GM13977 (cell line): Measurements from ENCODE around the gene CCL24.
"Not testable (repeated sequence)": the region's sequence is repeated elsewhere in the genome, so short reads cannot be mapped to it uniquely, and the experiment has no call there.

Source experiments
- DNase-seq: peaks from one replicate; pipeline ENCODE4 v3.0.0; 2012; ENCODE audit warnings: low spot score
- in situ Hi-C: fragments of 300-500 bp; cut with MboI; formaldehyde crosslinking; loops from one replicate; pipeline ENCODE4 v1.12.0; 2022; ENCODE audit warnings: low sequenced_read_pairs, low pct_unique_long_range_greater_than_20kb, mixed read lengths, inconsistent platforms; ENCODE audit not compliant: unreplicated experiment
- TF ChIP-seq, protein P1 (sequence below): IDR thresholded peaks from 2 replicates; pipeline ENCODE4 v1.5.1; 2012; ENCODE audit warnings: mild to moderate bottlenecking, control low read depth; ENCODE audit not compliant: insufficient read depth; ENCODE audit errors: extremely low read depth, missing control alignments

CCL24 gene

DNA sequence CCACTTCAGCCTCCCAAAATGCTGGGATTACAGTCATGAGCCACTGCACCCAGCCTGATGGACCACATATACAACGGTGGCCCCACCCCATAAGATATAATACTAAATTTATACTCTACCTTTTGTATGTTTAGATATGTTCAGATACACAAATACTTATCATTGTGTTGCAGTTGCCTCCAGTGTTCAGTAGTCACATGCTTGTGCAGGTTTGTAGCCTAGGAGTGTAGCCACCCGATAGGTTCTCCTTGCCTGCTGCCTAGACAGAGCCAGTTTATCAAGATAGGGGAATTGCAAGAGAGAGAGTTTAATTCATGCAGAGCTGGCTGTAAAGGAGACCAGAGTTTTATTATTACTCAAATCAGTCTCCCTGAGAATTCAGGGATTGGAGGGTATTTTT is 9.6 kb downstream of the CCL24 start:
- no peak for DNase-seq
- in situ Hi-C loops = no loop called here
- TF ChIP-seq, protein P1, sequence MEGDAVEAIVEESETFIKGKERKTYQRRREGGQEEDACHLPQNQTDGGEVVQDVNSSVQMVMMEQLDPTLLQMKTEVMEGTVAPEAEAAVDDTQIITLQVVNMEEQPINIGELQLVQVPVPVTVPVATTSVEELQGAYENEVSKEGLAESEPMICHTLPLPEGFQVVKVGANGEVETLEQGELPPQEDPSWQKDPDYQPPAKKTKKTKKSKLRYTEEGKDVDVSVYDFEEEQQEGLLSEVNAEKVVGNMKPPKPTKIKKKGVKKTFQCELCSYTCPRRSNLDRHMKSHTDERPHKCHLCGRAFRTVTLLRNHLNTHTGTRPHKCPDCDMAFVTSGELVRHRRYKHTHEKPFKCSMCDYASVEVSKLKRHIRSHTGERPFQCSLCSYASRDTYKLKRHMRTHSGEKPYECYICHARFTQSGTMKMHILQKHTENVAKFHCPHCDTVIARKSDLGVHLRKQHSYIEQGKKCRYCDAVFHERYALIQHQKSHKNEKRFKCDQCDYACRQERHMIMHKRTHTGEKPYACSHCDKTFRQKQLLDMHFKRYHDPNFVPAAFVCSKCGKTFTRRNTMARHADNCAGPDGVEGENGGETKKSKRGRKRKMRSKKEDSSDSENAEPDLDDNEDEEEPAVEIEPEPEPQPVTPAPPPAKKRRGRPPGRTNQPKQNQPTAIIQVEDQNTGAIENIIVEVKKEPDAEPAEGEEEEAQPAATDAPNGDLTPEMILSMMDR = no peak

DNA sequence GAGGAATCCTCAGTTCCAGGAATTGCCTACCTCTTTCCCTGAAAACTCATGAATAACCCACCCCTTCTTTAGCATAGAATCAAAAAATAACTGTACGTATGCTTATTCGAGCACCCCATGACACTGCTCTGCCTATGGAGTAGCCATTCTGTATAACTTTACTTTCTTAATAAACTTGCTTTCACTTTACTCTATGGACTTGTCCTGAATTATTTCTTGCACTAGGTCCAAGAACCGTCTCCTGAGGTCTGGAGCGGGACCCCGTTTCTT is 11.1 kb downstream of the CCL24 start:
- DNase-seq = no peak
- in situ Hi-C loops = no loop called here
- TF ChIP-seq, protein P1 = no peak

DNA sequence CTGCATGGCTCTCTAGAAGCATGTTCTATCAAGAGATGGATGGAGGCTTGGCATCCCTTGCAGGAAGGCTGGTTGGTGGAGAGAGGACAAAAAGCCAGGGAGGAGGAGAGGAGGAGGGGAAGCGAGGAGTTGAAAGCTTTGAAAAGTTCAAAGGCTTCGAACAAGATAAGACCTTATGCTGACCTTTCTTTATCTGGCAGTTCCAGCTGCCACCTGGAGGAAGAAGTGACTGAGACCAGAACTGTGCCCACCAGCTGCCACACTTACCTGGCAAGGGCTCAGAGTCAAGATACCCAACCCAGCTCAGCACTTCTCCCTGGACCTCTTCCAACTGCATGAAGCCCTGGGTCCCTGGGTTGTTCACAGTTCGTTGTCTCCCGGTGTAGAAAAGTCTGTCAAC is 14.8 kb downstream of the CCL24 start:
- in situ Hi-C loops = no loop called here
- TF ChIP-seq, protein P1 = no peak
- no peak for DNase-seq

DNA sequence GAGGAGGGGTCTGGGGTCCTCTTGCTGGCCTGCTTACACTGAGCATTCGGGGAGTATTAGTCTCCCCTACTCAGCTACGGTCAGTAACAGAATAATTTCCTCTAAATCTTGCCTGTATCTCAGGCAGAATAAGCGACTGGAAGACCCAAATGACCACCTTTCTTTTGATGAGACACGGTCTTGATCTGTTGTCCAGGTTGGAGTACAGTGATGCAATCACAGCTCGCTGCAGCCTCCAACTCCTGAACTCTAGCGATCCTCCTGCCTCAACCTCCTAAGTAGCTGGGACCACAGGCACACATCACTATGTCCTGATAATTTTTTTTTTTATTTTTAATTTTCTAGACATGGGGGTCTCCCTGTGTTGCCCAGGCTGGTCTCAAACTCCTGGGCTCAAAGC is 17.2 kb downstream of the CCL24 start:
- TF ChIP-seq, protein P1 = no peak
- DNase-seq = no peak
- in situ Hi-C loops = no loop called here

DNA sequence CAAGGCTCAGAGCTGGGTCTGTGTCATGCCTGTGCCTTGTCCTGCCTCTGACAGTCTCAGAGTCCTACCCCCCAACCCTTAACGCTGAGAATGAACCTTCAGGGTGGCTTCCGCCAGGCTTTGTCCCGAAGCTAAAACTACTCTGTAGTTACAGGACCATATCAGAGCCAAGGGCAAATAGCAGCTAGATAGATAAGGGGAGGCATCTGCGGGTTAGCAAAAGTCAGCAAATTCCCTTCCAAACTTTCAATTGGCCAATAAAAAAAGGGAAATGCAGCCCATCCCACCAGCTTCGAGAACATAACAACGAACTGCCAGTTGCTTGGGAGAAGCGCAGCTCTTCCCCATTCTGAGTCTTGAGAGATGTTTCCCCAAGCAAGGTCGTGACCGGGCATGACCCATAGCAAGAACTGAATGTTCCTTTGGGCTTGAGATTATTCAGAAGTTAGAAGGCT is 17.7 kb downstream of the CCL24 start:
- TF ChIP-seq, protein P1 = no peak
- in situ Hi-C loops = no loop called here
- no peak for DNase-seq

DNA sequence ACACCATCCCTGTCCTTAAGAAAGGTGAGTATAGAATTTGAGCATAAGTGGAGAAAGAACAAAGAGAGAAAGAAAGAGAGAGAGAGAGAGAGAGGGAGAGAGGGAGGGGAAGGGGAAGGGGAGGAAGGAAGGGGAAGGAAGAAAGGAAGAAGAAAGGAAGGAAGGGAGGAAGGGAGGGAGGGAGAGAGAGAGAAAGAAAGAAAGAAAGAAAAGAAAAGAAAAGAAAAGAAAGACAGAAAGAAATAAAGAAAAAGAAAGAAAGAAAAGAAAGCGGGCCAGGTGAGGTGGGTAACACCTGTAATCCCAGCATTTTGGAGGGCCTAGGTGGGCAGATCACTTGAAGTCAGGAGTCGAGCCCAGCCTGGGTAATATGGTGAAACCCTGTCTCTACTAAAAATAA is 19.9 kb downstream of the CCL24 start:
- in situ Hi-C loops = no loop called here
- TF ChIP-seq, protein P1 = no peak
- no peak for DNase-seq

DNA sequence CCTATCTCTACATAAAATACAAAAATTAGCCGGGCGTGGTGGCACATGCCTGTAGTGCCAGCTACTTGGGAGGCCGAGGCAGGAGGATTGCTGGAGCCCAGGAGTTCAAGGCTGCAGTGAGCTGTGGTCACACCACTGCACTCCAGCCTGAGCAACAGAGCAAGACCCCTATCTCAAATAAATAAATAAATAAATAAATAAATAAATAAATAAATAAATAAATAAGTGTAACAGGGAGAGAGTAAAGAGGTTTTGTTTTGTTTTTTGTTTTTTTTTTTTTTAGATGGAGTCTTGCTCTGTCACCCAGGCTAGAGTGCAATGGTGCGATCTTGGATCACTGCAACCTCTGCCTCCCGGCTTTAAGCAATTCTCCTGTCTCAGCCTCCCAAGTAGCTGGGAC is 21.0 kb downstream of the CCL24 start:
- in situ Hi-C loops, DNase-seq: not testable (repeated sequence)
